Measurements from ENCODE around the gene FSTL5. TPM values are rescaled to one million over a fixed set of nuclear protein-coding genes. Genes with fewer than 3 reads are reported as not detected.

The FSTL5 gene
- total and polyA plus RNA-seq, 2 experiments from 2014 or later: 0.06 to 0.49 TPM

GRCh38 chr4:161827013-161827412, 336.8 kb downstream of the FSTL5 start:
- Histone ChIP-seq H3F3A (replicated peaks; ENCODE audit: low read depth) (no peaks in the 10 kb centered on the region), H2AFZ (no peak overlapping the region), H3K4me1 (ENCODE audit: insufficient read depth) (no peaks in the 10 kb centered on the region), H3K4me2 (no peak overlapping the region), H3K27me3 (ENCODE audit: insufficient read depth) (no peaks in the 10 kb centered on the region), H3K9me2 (ENCODE audit: insufficient read depth) (peaks cover 8% of the 10 kb centered on the region; the same call in 1 of the 2 replicates), H3K36me3 (ENCODE audit: insufficient read depth) (no peaks in the 10 kb centered on the region), H3K27ac (ENCODE audit: low read depth) (no peak overlapping the region), H4K20me1 (replicated peaks; ENCODE audit: insufficient read depth) (no peaks in the 10 kb centered on the region), H3K4me3 (no peak overlapping the region), H3K79me2 (replicated peaks; ENCODE audit: insufficient read depth) (no peaks in the 10 kb centered on the region)
- Mint-ChIP-seq H3K27ac (no peak overlapping the region), H3K4me3 (no peak overlapping the region), H3K4me1 (no peaks in the 10 kb centered on the region; the same call in 2 of the 3 replicates), H3K9me3 (peaks cover 15% of the 10 kb centered on the region; the same call in 2 of the 3 replicates), H3K36me3 (ENCODE audit: low read depth) (peaks cover 16% of the 10 kb centered on the region; the same call in 1 of the 3 replicates), H3K27me3 (ENCODE audit: insufficient read depth, low read depth, poor library complexity) (peaks cover 3% of the 10 kb centered on the region)
- TF ChIP-seq EZH2 (IDR thresholded peaks at IDR 0.05; ENCODE audit: low read depth, unreplicated experiment) (no peak), ZNF462 (CRISPR knock-in tag; IDR thresholded peaks at IDR 0.05) (no peak), CREB1 (CRISPR knock-in tag; IDR thresholded peaks at IDR 0.05; ENCODE audit: low read depth) (no peak), JUNB (IDR thresholded peaks at IDR 0.05; ENCODE audit: unreplicated experiment) (no peak), CTCF (conservative IDR thresholded peaks at IDR 0.05; ENCODE audit: low read depth in 2 of 2) (no peak), ETS1 (IDR thresholded peaks at IDR 0.05) (no peak), ZNF331 (CRISPR knock-in tag; IDR thresholded peaks at IDR 0.05; ENCODE audit: low read depth) (no peak), ZNF114 (CRISPR knock-in tag; IDR thresholded peaks at IDR 0.05) (no peak), NANOG (IDR thresholded peaks at IDR 0.05; ENCODE audit: borderline replicate concordance) (no peak), POLR2AphosphoS5 (IDR thresholded peaks at IDR 0.05; ENCODE audit: low read depth) (no peak), EZH2phosphoT487 (IDR thresholded peaks at IDR 0.05; ENCODE audit: unreplicated experiment) (no peak)
- TF ChIP-seq, protein P1, sequence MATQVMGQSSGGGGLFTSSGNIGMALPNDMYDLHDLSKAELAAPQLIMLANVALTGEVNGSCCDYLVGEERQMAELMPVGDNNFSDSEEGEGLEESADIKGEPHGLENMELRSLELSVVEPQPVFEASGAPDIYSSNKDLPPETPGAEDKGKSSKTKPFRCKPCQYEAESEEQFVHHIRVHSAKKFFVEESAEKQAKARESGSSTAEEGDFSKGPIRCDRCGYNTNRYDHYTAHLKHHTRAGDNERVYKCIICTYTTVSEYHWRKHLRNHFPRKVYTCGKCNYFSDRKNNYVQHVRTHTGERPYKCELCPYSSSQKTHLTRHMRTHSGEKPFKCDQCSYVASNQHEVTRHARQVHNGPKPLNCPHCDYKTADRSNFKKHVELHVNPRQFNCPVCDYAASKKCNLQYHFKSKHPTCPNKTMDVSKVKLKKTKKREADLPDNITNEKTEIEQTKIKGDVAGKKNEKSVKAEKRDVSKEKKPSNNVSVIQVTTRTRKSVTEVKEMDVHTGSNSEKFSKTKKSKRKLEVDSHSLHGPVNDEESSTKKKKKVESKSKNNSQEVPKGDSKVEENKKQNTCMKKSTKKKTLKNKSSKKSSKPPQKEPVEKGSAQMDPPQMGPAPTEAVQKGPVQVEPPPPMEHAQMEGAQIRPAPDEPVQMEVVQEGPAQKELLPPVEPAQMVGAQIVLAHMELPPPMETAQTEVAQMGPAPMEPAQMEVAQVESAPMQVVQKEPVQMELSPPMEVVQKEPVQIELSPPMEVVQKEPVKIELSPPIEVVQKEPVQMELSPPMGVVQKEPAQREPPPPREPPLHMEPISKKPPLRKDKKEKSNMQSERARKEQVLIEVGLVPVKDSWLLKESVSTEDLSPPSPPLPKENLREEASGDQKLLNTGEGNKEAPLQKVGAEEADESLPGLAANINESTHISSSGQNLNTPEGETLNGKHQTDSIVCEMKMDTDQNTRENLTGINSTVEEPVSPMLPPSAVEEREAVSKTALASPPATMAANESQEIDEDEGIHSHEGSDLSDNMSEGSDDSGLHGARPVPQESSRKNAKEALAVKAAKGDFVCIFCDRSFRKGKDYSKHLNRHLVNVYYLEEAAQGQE (IDR thresholded peaks at IDR 0.05; ENCODE audit: unreplicated experiment): no peak
- ATAC-seq (no peak), DNase-seq (ENCODE audit: low spot score) (no peak)
